GM21737 (cell line): ENCODE results near the gene POC1B.

ENCODE experiments used
- ATAC-seq: cut with Tn5 transposase; IDR thresholded peaks from one replicate; pipeline ENCODE4 v1.9.1; 2021; ENCODE audit warnings: mild to moderate bottlenecking, moderate library complexity; ENCODE audit not compliant: unreplicated experiment

POC1B gene

GRCh38 chr12:89525824-89526770 lies at the start of gene POC1B:
Gene POC1B, minus strand, starts transcription at chr12:89526047. Its CDS starts 152 bp downstream, at chr12:89525895.
- ATAC-seq = peak; percentile 71

- no peak for ATAC-seq
Measured at GRCh38 chr12:89575374-89575773, 49.5 kb upstream of the POC1B start.

- no peak for ATAC-seq
Measured at GRCh38 chr12:89574736-89575208, 48.9 kb upstream of the POC1B start.

- no peak for ATAC-seq
Measured at GRCh38 chr12:89573051-89573810, 47.4 kb upstream of the POC1B start.

GRCh38 chr12:89571491-89572195 lies 45.8 kb upstream of the POC1B start:
- no peak for ATAC-seq

GRCh38 chr12:89568484-89568883 lies 42.6 kb upstream of the POC1B start:
- ATAC-seq = no peak

- ATAC-seq = no peak
Measured at GRCh38 chr12:89567691-89568239, 41.9 kb upstream of the POC1B start.

GRCh38 chr12:89566615-89567014 lies 40.8 kb upstream of the POC1B start:
- ATAC-seq = no peak

GRCh38 chr12:89565002-89565401 lies 39.2 kb upstream of the POC1B start:
- no peak for ATAC-seq

GRCh38 chr12:89559753-89560152 lies 33.9 kb upstream of the POC1B start:
- no peak for ATAC-seq

- no peak for ATAC-seq
Measured at GRCh38 chr12:89556976-89557375, 31.1 kb upstream of the POC1B start.

GRCh38 chr12:89552376-89552775 lies 26.5 kb upstream of the POC1B start:
- ATAC-seq = no peak

GRCh38 chr12:89551747-89552146 lies 25.9 kb upstream of the POC1B start:
- ATAC-seq = no peak

GRCh38 chr12:89547101-89547500 lies 21.3 kb upstream of the POC1B start:
- ATAC-seq = no peak

GRCh38 chr12:89546151-89546550 lies 20.3 kb upstream of the POC1B start:
- no peak for ATAC-seq

- ATAC-seq = no peak
Measured at GRCh38 chr12:89544681-89545184, 18.9 kb upstream of the POC1B start.

GRCh38 chr12:89544022-89544421 lies 18.2 kb upstream of the POC1B start:
- no peak for ATAC-seq

GRCh38 chr12:89542912-89543592 lies 17.2 kb upstream of the POC1B start:
- ATAC-seq = peak; percentile 63

- no peak for ATAC-seq
Measured at GRCh38 chr12:89542236-89542635, 16.4 kb upstream of the POC1B start.

- ATAC-seq = no peak
Measured at GRCh38 chr12:89540586-89540985, 14.7 kb upstream of the POC1B start.
